GM12878 (cell line): Measurements from ENCODE around the gene XPNPEP3. TPM values are rescaled to one million over a fixed set of nuclear protein-coding genes. Genes with fewer than 3 reads are reported as not detected.

ENCODE experiments used
- ATAC-seq: fragments of 200-7000 bp; cut with Tn5 transposase; 3 replicates; pipeline ENCODE4 v1.9.1; 2020; ENCODE audit warnings: mild to moderate bottlenecking, moderate library complexity
- BruUV-seq: library from RNA; stranded (reverse); fragments of 400-500 nt; replicated peaks from 2 replicates; lab custom pipeline; 2021; lab: Mats Ljungman, UMichigan
- CTCF ChIA-PET: fragments of 300-600 bp; sonication (Branson Sonifier 250); formaldehyde crosslinking; extraction: SDS; loops from one replicate; lab custom pipeline; 2021; ENCODE audit warnings: inconsistent platforms; lab: Yijun Ruan, JAX
- POLR2A ChIA-PET: fragments of 350-600 bp; formaldehyde crosslinking; extraction: SDS; loops from one replicate; lab custom pipeline; 2021; ENCODE audit warnings: inconsistent platforms; lab: Charles Lee
- RAD21 ChIA-PET: fragments of 300-600 bp; sonication (Branson Sonifier 250); formaldehyde crosslinking; loops from one replicate; lab custom pipeline; 2023; ENCODE audit warnings: antibody characterized with exemption; ENCODE audit not compliant: unreplicated experiment; lab: Charles Lee
- SMC1A ChIA-PET: fragments of 300-600 bp; sonication (Branson Sonifier 250); formaldehyde crosslinking; loops from one replicate; lab custom pipeline; 2023; ENCODE audit not compliant: unreplicated experiment, uncharacterized antibody; lab: Charles Lee
- DNase-seq: peaks from one replicate; pipeline ENCODE4 v3.0.0-alpha.2; 2011; ENCODE audit warnings: low read depth, low spot score
- FAIRE-seq: peaks from 3 replicates; lab custom pipeline; 2011; peaks lifted over from hg19 to GRCh38; lab: Jason Lieb, UNC
- H2AFZ ChIP-seq: 2 replicates; pipeline ENCODE4 v1.6.0; 2011; ENCODE audit warnings: low read depth, low read length, control low read depth; ENCODE audit not compliant: control insufficient read depth
- H3K27ac ChIP-seq: 2 replicates; pipeline ENCODE4 v1.5.1; 2011; ENCODE audit warnings: control low read depth; ENCODE audit not compliant: control insufficient read depth, insufficient read depth
- H3K27me3 ChIP-seq, 2 experiments: replicated peaks in 1 of 2; 2 replicates each; pipeline versions ENCODE4 v1.6.0 to v1.6.1; 2011; ENCODE audit warnings: low read length in 1 of 2; ENCODE audit not compliant: control insufficient read depth in 2 of 2, insufficient read depth in 2 of 2
- H3K36me3 ChIP-seq, 2 experiments: 2 replicates each; pipeline ENCODE4 v1.5.1; 2011; ENCODE audit warnings: low read length in 1 of 2; ENCODE audit not compliant: control insufficient read depth in 2 of 2, insufficient read depth in 2 of 2
- H3K4me1 ChIP-seq: 2 replicates; pipeline ENCODE4 v1.6.1; 2011; ENCODE audit warnings: mild to moderate bottlenecking, low read length, moderate library complexity, mixed read lengths; ENCODE audit not compliant: control insufficient read depth, insufficient read depth
- H3K4me2 ChIP-seq: 2 replicates; pipeline ENCODE4 v1.6.0; 2011; ENCODE audit warnings: control low read depth; ENCODE audit not compliant: control insufficient read depth, insufficient read depth
- H3K4me3 ChIP-seq: fragments of 200-600 bp; sonication (generic); 2 replicates; pipeline ENCODE4 v1.5.1; 2016
- H3K79me2 ChIP-seq: 2 replicates; pipeline ENCODE4 v1.6.0; 2011; ENCODE audit warnings: low read length; ENCODE audit not compliant: control insufficient read depth, insufficient read depth
- H3K9ac ChIP-seq: 2 replicates; pipeline ENCODE4 v1.8.0; 2011; ENCODE audit warnings: low read length, control low read depth, mixed read lengths; ENCODE audit not compliant: control insufficient read depth, insufficient read depth
- H3K9me3 ChIP-seq: replicated peaks from 3 replicates; pipeline ENCODE4 v1.5.1; 2011; ENCODE audit warnings: mild to moderate bottlenecking, low read length; ENCODE audit not compliant: control insufficient read depth, insufficient read depth
- H4K20me1 ChIP-seq: 2 replicates; pipeline ENCODE4 v1.6.0; 2011; ENCODE audit not compliant: control insufficient read depth, insufficient read depth
- ASH2L ChIP-seq: fragments of 300-600, 200-600 bp; sonication (generic); IDR thresholded peaks from 2 replicates; pipeline ENCODE4 v1.6.1; 2017; ENCODE audit warnings: low read depth, mild to moderate bottlenecking, borderline replicate concordance
- CUX1 ChIP-seq: IDR thresholded peaks from 2 replicates; pipeline ENCODE4 v1.6.1; 2012; ENCODE audit warnings: improper control_type of control experiment, low read depth, low read length; ENCODE audit not compliant: insufficient replicate concordance
- E2F4 ChIP-seq: IDR thresholded peaks from 2 replicates; pipeline ENCODE4 v1.6.1; 2012; ENCODE audit warnings: low read depth, low read length, improper control_type of control experiment
- EED ChIP-seq: sonication (generic); IDR thresholded peaks from 2 replicates; pipeline ENCODE4 v1.6.1; 2016; ENCODE audit warnings: antibody characterized with exemption, low read depth
- IRF4 ChIP-seq: IDR thresholded peaks from 2 replicates; pipeline ENCODE4 v1.6.1; 2011; ENCODE audit warnings: low read depth, low read length
- KAT2A ChIP-seq: conservative IDR thresholded peaks from 2 replicates; pipeline ENCODE4 v1.6.1; 2011; ENCODE audit warnings: low read depth, low read length; ENCODE audit not compliant: control insufficient read depth
- KLF5 ChIP-seq: fragments of 450-650 bp; IDR thresholded peaks from 2 replicates; pipeline ENCODE4 v1.6.1; 2014; ENCODE audit warnings: mild to moderate bottlenecking; ENCODE audit not compliant: partially characterized antibody
- PBX3 ChIP-seq: IDR thresholded peaks from 2 replicates; pipeline ENCODE4 v1.6.1; 2011; ENCODE audit warnings: mild to moderate bottlenecking, low read depth, low read length, moderate library complexity; ENCODE audit not compliant: insufficient replicate concordance
- POLR2A ChIP-seq: IDR thresholded peaks from 2 replicates; pipeline ENCODE4 v1.6.1; 2011; ENCODE audit warnings: low read depth, mild to moderate bottlenecking, low read length
- POU2F2 ChIP-seq: IDR thresholded peaks from 3 replicates; pipeline ENCODE4 v1.6.1; 2011; ENCODE audit warnings: low read depth, mild to moderate bottlenecking, low read length, borderline replicate concordance
- TARDBP ChIP-seq: IDR thresholded peaks from 2 replicates; pipeline ENCODE4 v1.6.1; 2016; ENCODE audit warnings: borderline replicate concordance
- TBL1XR1 ChIP-seq: IDR thresholded peaks from 2 replicates; pipeline ENCODE4 v1.6.1; 2012; ENCODE audit warnings: low read depth, low read length, improper control_type of control experiment
- ZBED1 ChIP-seq: IDR thresholded peaks from 2 replicates; pipeline ENCODE4 v1.6.1; 2016; ENCODE audit warnings: borderline replicate concordance
- ZBTB11 ChIP-seq: fragments of 450-650 bp; formaldehyde crosslinking; IDR thresholded peaks from 2 replicates; pipeline ENCODE4 v1.5.0; 2022; ENCODE audit warnings: mild to moderate bottlenecking, missing genetic modification characterization
- WGBS: methylation state at CpG from one replicate; pipeline ENCODE4 v1.1.6; 2016; ENCODE audit warnings: low lambda C conversion rate; ENCODE audit not compliant: insufficient replicate concordance, insufficient coverage; ENCODE audit errors: missing lambda C conversion rate; 5-methylcytosine and 5-hydroxymethylcytosine counted together
- in situ Hi-C: fragments of 300-500 bp; cut with MboI; formaldehyde crosslinking; loops from 9 replicates; pipeline ENCODE4 v1.14.3; 2018; ENCODE audit warnings: mixed read lengths
- intact Hi-C: fragments of 100-400 bp; cut with micrococcal nuclease; formaldehyde crosslinking; loops from one replicate; pipeline ENCODE4 v1.14.2; 2022; ENCODE audit not compliant: unreplicated experiment
- polyA plus RNA-seq, 11 experiments: library from polyadenylated mRNA; depleted of rRNA in 4 of 11; unstranded in 6 of 11; stranded (reverse) in 5 of 11; fragments of >200 nt; fragmentation: Nextera tagmentation in 4 of 11; fragmentation: Illumina TruSeq in 1 of 11; extraction: Ambion mirVana in 4 of 11; extraction: Trizol in 1 of 11; gene quantifications; 1 replicate in 1 of 11; 2 replicates in 10 of 11; pipeline versions ENCODE4 v1.2.1 to v1.2.3, GENCODE V29; 2011 to 2016; ENCODE audit warnings: inconsistent platforms in 2 of 11, missing spikeins in 2 of 11, low read depth in 1 of 11
- total RNA-seq, 4 experiments: library from RNA; depleted of rRNA in 3 of 4; stranded (reverse); fragments of >200 nt in 3 of 4; fragmentation: Illumina TruSeq in 1 of 4; extraction: Trizol in 1 of 4; gene quantifications; 2 replicates each; pipeline versions ENCODE4 v1.2.1 to v1.2.3, GENCODE V29; 2013 to 2021

The XPNPEP3 gene
- total and polyA plus RNA-seq, 10 of the 15 experiments (the other 5 are each of a cell fraction or from before 2014, with no cell fraction given): 6.7 to 19.9 (median 11.7) TPM

GRCh38 chr22:40979198-40979597, 122.2 kb downstream of the XPNPEP3 start:
- SMC1A ChIA-PET: interaction anchor here (0.6 to 1.4 kb wide), 2 partner anchors 11 to 190 kb away, joined by 3 read pairs; no protein-coding TSS in a partner anchor
- H3K4me3 ChIP-seq: no peak overlapping the region
- in situ Hi-C loops: no loop called here
- BruUV-seq: no TSS peak
- no peak overlapping the region for H3K9ac ChIP-seq
- ATAC-seq: no peak
- H3K79me2 ChIP-seq: no peaks in the 10 kb centered on the region
- TF ChIP-seq PBX3 (no peak), ASH2L (no peak), POU2F2 (no peak), CUX1 (no peak), ZBED1 (no peak), E2F4 (no peak), ZBTB11 (CRISPR knock-in tag) (no peak), POLR2A (no peak), TARDBP (no peak), IRF4 (no peak), EED (no peak), KLF5 (no peak), KAT2A (no peak), TBL1XR1 (no peak)
- no peak overlapping the region for H3K27ac ChIP-seq
- no peak overlapping the region for H3K4me2 ChIP-seq
- DNase-seq: no peak
- H3K9me3 ChIP-seq: no peaks in the 10 kb centered on the region
- no peaks in the 10 kb centered on the region for H4K20me1 ChIP-seq
- H3K27me3 ChIP-seq: no peaks in the 10 kb centered on the region
- CTCF ChIA-PET: interaction anchor here (0.9 kb wide), 1 partner anchor 57 kb away, joined by 3 read pairs; no protein-coding TSS in a partner anchor
- H3K36me3 ChIP-seq: no peaks in the 10 kb centered on the region
- POLR2A ChIA-PET: no interaction called here
- H2AFZ ChIP-seq: no peak overlapping the region
- RAD21 ChIA-PET: no interaction called here
- intact Hi-C loops: no loop called here
- WGBS: 69% methylated on average over 7 of the region's 7 CpGs
- H3K4me1 ChIP-seq: no peaks in the 10 kb centered on the region
- no peak for FAIRE-seq
